ENCODE results near the gene SLC37A2. TPM values are rescaled to one million over a fixed set of nuclear protein-coding genes. Genes with fewer than 3 reads are reported as not detected.

SLC37A2 gene
- total RNA-seq, 1 experiment from 2014 or later, result 0.23 TPM

DNA sequence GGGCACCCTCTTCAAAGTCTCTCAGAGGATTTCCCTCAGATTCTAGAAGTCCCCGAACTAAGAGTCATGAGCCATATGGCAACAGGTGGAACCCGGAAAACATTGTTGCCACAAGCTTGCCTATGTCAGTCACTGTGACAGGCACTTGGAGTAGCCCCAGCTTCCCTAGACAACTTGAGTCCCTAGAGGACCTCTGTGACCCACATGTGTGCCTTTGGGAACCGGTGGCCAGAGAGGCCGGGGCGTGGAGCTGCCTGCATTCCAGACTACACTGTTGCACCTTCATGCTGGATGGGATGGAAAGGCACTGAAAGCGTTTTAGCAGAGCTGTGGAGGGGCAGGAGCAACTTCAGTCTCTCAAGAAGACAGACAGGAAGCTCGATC lies 12.1 kb downstream of the SLC37A2 start:
- no peaks in the 10 kb centered on the region for H3K36me3 ChIP-seq (ENCODE audit: control insufficient read depth, insufficient read depth, low read length)
- CTCF ChIA-PET, result no interaction called here
- H3K4me1 ChIP-seq (ENCODE audit: control insufficient read depth, insufficient read depth, low read length), result no peaks in the 10 kb centered on the region
- ATAC-seq, result no peak
- TF ChIP-seq POLR2AphosphoS5 (IDR thresholded peaks at IDR 0.05; ENCODE audit: low read depth, low read length), result no peak
- TF ChIP-seq SIN3A (IDR thresholded peaks at IDR 0.05; ENCODE audit: borderline replicate concordance, insufficient read depth, low read depth, low read length), result no peak
- no peak for TF ChIP-seq TCF7L2 (IDR thresholded peaks at IDR 0.05; ENCODE audit: low read depth, low read length)
- TF ChIP-seq, protein P1, sequence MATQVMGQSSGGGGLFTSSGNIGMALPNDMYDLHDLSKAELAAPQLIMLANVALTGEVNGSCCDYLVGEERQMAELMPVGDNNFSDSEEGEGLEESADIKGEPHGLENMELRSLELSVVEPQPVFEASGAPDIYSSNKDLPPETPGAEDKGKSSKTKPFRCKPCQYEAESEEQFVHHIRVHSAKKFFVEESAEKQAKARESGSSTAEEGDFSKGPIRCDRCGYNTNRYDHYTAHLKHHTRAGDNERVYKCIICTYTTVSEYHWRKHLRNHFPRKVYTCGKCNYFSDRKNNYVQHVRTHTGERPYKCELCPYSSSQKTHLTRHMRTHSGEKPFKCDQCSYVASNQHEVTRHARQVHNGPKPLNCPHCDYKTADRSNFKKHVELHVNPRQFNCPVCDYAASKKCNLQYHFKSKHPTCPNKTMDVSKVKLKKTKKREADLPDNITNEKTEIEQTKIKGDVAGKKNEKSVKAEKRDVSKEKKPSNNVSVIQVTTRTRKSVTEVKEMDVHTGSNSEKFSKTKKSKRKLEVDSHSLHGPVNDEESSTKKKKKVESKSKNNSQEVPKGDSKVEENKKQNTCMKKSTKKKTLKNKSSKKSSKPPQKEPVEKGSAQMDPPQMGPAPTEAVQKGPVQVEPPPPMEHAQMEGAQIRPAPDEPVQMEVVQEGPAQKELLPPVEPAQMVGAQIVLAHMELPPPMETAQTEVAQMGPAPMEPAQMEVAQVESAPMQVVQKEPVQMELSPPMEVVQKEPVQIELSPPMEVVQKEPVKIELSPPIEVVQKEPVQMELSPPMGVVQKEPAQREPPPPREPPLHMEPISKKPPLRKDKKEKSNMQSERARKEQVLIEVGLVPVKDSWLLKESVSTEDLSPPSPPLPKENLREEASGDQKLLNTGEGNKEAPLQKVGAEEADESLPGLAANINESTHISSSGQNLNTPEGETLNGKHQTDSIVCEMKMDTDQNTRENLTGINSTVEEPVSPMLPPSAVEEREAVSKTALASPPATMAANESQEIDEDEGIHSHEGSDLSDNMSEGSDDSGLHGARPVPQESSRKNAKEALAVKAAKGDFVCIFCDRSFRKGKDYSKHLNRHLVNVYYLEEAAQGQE (IDR thresholded peaks at IDR 0.05; ENCODE audit: insufficient read depth in 1 of 2, low read depth in 2 of 2, low read length in 1 of 2), result no peak
- TF ChIP-seq, protein P2, sequence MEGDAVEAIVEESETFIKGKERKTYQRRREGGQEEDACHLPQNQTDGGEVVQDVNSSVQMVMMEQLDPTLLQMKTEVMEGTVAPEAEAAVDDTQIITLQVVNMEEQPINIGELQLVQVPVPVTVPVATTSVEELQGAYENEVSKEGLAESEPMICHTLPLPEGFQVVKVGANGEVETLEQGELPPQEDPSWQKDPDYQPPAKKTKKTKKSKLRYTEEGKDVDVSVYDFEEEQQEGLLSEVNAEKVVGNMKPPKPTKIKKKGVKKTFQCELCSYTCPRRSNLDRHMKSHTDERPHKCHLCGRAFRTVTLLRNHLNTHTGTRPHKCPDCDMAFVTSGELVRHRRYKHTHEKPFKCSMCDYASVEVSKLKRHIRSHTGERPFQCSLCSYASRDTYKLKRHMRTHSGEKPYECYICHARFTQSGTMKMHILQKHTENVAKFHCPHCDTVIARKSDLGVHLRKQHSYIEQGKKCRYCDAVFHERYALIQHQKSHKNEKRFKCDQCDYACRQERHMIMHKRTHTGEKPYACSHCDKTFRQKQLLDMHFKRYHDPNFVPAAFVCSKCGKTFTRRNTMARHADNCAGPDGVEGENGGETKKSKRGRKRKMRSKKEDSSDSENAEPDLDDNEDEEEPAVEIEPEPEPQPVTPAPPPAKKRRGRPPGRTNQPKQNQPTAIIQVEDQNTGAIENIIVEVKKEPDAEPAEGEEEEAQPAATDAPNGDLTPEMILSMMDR (IDR thresholded peaks at IDR 0.05), result no peak
- H3K27ac ChIP-seq (ENCODE audit: low read length), result no peak overlapping the region
- in situ Hi-C loops (cut with HindIII; ENCODE audit: low pct_unique_long_range_greater_than_20kb, low sequenced_read_pairs) (no loop called here), intact Hi-C loops (cut with micrococcal nuclease; ENCODE audit: unreplicated experiment) (no loop called here)
- no peaks in the 10 kb centered on the region for H3K27me3 ChIP-seq (ENCODE audit: control insufficient read depth, insufficient read depth, low read length)
- DNase-seq (ENCODE audit: low read depth, low spot score), result no peak
- BruUV-seq (replicated peaks), result no TSS peak
- POLR2A ChIA-PET, result interaction anchor here (0.6 kb wide), 1 partner anchor 691 kb away, joined by 3 read pairs; no protein-coding TSS in a partner anchor
- H3K4me3 ChIP-seq (ENCODE audit: low read depth in 2 of 2, low read length in 2 of 2), result no peak overlapping the region
- no peaks in the 10 kb centered on the region for H3K9me3 ChIP-seq (ENCODE audit: control insufficient read depth, insufficient read depth, low read depth, low read length)

DNA sequence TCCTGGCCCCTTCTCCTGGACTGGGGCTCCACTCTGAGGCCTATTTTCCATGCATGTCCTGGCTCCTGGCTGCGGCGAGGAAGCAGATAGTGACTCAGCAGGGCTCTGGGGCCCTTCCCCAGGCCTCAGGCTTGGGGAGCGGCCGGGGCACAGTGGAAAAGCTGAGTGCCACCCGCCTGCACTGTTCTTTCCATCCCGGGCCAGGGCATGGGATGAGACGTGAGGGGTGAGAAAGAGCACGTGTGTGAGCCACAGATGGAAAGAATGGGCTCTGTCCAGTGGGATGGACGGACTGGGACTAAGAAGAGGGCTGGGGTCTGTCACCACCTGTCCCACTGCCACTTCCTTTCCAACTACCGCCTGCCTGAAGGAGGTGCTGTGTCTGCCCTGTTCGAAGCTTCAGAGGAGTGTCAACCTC lies 12.8 kb downstream of the SLC37A2 start:
- Histone ChIP-seq H3K4me1 (ENCODE audit: control insufficient read depth, insufficient read depth, low read length) (no peaks in the 10 kb centered on the region), H3K36me3 (ENCODE audit: control insufficient read depth, insufficient read depth, low read length) (no peaks in the 10 kb centered on the region), H3K4me3 (ENCODE audit: low read depth in 2 of 2, low read length in 2 of 2) (no peak overlapping the region), H3K27ac (ENCODE audit: low read length) (no peak overlapping the region), H3K27me3 (ENCODE audit: control insufficient read depth, insufficient read depth, low read length) (no peaks in the 10 kb centered on the region), H3K9me3 (ENCODE audit: control insufficient read depth, insufficient read depth, low read depth, low read length) (no peaks in the 10 kb centered on the region)
- no TSS peak for BruUV-seq (replicated peaks)
- DNase-seq (ENCODE audit: low read depth, low spot score) (no peak), ATAC-seq (no peak; the same call in 1 of the 2 replicates)
- CTCF ChIA-PET, result no interaction called here
- intact Hi-C loops (cut with micrococcal nuclease; ENCODE audit: unreplicated experiment), result no loop called here
- in situ Hi-C loops (cut with HindIII; ENCODE audit: low pct_unique_long_range_greater_than_20kb, low sequenced_read_pairs), result no loop called here
- POLR2A ChIA-PET, result interaction anchor here (0.6 kb wide), 1 partner anchor 691 kb away, joined by 3 read pairs; no protein-coding TSS in a partner anchor
- TF ChIP-seq POLR2AphosphoS5 (IDR thresholded peaks at IDR 0.05; ENCODE audit: low read depth, low read length), result no peak
- TF ChIP-seq, protein P2 (IDR thresholded peaks at IDR 0.05), result no peak

Data from Panc1 (cell line).